Hepatocyte (in vitro differentiated cells): ENCODE data around the gene PRM2.

Experiments
- EZH2phosphoT487 ChIP-seq: fragments of 200-600 bp; sonication (generic); IDR thresholded peaks from one replicate; pipeline ENCODE4 v1.6.1; 2018; ENCODE audit warnings: antibody characterized with exemption, mild to moderate bottlenecking, low read depth, moderate library complexity; ENCODE audit not compliant: unreplicated experiment, severe bottlenecking
- TF ChIP-seq, protein P1 (sequence below): fragments of 200-600 bp; sonication (generic); IDR thresholded peaks from 2 replicates; pipeline ENCODE4 v1.5.1; 2016; ENCODE audit warnings: antibody characterized with exemption, mild to moderate bottlenecking; ENCODE audit not compliant: poor library complexity

GRCh38 chr16:11290102-11290893 lies 14.0 kb upstream of the PRM2 start:
- TF ChIP-seq, protein P1, sequence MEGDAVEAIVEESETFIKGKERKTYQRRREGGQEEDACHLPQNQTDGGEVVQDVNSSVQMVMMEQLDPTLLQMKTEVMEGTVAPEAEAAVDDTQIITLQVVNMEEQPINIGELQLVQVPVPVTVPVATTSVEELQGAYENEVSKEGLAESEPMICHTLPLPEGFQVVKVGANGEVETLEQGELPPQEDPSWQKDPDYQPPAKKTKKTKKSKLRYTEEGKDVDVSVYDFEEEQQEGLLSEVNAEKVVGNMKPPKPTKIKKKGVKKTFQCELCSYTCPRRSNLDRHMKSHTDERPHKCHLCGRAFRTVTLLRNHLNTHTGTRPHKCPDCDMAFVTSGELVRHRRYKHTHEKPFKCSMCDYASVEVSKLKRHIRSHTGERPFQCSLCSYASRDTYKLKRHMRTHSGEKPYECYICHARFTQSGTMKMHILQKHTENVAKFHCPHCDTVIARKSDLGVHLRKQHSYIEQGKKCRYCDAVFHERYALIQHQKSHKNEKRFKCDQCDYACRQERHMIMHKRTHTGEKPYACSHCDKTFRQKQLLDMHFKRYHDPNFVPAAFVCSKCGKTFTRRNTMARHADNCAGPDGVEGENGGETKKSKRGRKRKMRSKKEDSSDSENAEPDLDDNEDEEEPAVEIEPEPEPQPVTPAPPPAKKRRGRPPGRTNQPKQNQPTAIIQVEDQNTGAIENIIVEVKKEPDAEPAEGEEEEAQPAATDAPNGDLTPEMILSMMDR = no peak
- TF ChIP-seq EZH2phosphoT487 = no peak
